Activated CD4-positive, alpha-beta T cell treated with anti-CD3 and anti-CD28 coated beads, Interleukin-2, amount 50 U/mL, for 16 hours (primary cell): ENCODE data around the gene CLDN6.
"Not testable (repeated sequence)": the region's sequence is repeated elsewhere in the genome, so short reads cannot be mapped to it uniquely, and the experiment has no call there.

Experiments
- DNase-seq: peaks from one replicate; pipeline ENCODE4 v3.0.0-alpha.2; 2020

CLDN6 gene, protein sequence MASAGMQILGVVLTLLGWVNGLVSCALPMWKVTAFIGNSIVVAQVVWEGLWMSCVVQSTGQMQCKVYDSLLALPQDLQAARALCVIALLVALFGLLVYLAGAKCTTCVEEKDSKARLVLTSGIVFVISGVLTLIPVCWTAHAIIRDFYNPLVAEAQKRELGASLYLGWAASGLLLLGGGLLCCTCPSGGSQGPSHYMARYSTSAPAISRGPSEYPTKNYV

DNA sequence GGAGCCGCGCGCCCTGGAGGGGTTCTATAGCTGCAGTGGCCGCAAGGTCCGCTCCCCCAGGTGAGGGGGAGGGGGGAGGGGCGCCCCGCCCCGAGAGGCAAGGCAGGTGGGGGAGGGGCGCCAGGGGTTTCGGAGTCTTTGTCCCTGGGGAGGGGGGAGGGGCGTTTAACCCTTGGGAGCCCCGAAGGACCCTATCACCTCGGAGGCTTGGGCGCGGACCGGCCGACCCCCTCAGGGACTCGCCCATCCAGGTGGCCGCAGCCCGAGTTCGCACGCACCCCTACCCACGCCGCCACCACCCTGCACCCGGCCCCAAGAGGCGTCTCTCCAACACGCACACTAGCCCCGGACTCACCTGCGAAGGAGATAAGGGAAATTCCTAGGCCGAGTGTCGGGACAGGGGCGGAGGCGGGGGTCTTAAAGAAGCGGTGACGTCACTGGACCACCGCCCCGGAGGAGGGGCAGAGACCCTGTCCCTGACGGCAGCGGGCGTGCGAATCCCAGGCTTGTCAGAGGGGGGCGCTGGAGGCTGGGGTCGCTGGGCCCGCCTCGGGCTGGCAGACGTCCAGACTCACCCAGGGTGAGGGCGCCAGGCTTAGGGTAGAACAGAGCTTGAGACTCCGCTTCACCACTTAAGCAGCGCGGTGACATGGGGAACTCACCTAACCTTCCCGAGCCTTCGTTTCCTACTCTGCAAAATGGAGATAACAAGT is at the start of gene CLDN6:
Gene CLDN6, minus strand, starts transcription at position 390 of the 713 bp plus-strand sequence. CDS start 2,162 bp downstream, outside the sequence.
- DNase-seq = peak; percentile 28

GRCh38 chr16:3066440-3066748 is 48.4 kb upstream of the CLDN6 start:
- DNase-seq = no peak

GRCh38 chr16:3065742-3066439 is 47.9 kb upstream of the CLDN6 start:
- DNase-seq = no peak

GRCh38 chr16:3065069-3065741 is 47.2 kb upstream of the CLDN6 start, which contains the start of gene IL32:
TSS of gene IL32 (plus strand) at chr16:3065640. CDS start at chr16:3065812, 172 bp downstream.
- DNase-seq = peak; percentile 88

GRCh38 chr16:3063625-3064386 is 45.8 kb upstream of the CLDN6 start:
- DNase-seq = no peak

DNA sequence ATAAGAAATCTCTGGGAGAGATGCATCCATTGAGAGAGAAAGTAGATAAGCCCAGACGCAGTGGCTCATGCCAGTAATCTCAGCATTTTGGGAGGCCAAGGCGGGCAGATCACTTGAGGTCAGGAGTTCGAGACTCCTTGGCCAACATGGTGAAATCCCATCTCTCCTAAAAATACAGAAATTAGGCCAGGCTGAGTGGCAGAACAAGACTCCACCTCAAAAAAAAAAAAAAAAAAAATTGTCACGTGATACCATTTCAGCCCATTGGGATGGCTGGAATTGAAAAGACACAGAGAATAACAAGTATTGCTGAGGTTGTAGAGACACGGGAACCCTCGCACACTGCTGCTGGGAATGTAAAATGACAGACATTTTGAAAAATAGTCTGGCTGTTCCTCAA is 44.6 kb upstream of the CLDN6 start:
- DNase-seq = no peak

DNA sequence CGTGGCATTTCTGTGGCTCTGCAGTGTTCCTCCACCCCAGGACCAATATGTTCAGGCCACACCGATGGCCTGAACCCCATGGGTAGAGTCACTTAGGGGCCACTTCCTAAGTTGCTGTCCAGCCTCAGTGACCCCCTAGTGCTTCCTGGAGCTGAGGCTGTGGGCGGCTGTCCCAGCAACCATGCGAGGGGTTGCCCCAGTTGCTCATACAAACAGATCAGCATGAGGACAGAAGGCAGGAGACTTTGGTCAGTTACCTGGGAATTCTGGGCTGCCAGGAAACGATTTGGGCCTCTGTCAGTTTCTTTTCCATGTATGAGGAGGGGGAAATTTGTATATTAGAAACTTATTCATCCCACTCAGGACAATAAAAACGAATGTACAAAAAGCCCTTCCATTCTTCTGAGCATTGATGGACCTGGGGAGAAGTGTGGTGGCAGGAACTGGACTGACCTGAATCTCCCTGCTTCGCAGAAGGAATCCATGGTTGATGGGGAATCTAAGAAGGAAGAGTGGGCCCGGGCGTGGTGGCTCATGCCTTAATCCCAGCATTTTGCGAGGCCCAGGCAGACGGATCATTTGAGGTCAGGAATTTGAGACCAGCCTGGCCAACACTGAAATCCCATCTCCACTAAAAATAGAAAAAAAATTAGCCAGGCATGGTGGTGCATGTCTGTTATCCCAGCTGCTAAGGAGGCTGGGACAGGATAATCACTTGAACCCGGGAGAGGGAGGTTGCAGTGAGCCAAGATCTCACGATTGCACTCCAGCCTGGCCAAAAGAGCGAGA is 42.5 kb upstream of the CLDN6 start:
- no peak for DNase-seq

DNA sequence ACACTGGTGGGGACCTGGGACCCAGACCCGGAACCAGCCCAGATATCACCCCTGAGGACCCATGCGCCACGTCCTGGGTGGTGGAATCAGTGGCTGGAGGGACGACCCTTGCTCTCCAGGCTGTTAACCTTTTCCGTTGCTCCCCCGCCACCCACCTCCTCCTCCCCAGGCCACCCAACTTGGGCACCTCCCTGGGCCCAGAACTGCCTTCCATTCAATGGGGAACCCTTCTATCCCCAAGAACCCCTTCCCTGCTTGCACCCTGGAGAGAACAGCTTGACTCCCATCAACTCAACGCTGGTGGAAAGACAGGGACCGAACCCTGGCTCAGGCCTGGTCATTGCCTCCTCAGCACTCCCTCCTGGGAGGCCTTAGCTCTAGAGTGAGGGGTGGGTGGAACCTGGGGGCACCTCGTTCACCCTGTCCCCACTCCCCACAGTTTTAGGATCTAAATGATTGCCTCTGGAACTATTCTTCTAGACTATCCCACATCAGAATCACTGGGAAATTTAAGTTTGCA is 41.8 kb upstream of the CLDN6 start:
- no peak for DNase-seq

GRCh38 chr16:3059041-3059722 is 41.2 kb upstream of the CLDN6 start:
- DNase-seq = peak; percentile 91

- peak; percentile 72 for DNase-seq
Observed at GRCh38 chr16:3058139-3059030, 40.4 kb upstream of the CLDN6 start.

GRCh38 chr16:3057181-3058138 is 39.5 kb upstream of the CLDN6 start:
- peak; percentile 67 for DNase-seq

DNA sequence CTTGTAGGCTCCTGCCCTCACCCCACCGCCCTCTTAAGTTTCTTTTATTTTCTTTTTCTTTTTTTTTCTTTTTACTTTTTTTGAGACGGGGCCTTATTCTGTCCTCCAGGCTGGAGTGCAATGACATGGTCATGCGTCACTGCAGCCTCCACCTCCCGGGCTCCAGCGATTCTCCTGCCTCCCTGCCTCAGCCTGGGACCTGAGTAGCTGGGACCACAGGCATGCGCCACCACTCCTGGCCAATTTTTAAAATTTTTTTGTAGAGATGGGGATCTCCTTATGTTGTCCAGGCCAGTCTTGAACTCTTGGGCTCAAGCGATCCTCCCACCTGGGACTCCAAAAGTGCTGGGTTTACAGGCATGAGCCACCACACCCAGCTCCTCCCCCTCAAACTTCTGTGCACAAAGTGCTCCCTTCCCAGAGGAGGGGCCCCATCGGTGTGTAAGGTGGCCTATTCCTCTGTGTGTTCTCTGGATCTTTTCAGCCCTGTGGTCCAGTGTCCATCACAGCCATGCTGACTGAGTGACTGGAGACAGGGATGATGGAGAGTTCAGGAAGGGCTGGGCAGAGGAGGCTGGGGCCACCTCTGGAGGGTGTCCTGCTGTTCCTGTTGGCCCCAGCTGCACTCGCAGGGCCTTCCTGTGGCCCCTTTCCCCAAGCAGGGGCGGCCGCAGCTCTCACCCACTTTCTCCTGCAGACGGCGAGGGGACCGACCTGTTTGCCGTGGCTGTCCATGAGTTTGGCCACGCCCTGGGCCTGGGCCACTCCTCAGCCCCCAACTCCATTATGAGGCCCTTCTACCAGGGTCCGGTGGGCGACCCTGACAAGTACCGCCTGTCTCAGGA is 38.6 kb upstream of the CLDN6 start:
- no peak for DNase-seq

DNA sequence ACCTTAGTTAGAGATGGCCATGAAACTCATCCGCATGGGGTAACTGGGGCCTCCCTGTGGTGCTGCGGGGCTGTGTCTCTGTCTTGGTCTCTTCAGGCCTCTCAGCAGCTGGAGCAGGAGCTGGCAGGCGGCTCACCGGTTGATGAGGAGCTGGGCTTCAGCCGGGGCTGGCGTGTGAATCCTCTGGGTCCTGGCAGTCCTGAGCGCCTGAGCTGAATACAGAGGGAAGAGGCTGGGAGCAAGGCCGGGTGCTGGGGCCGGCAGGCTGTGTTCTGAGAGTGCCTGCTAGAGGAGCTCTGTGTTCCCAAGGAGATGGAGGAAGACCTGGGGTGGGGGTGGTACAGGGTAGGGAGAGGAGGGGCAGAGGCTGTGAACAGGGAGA is 37.7 kb upstream of the CLDN6 start:
- not testable (repeated sequence) for DNase-seq

- DNase-seq = peak; percentile 83
Observed at GRCh38 chr16:3054965-3055733, 37.2 kb upstream of the CLDN6 start.

- DNase-seq = not testable (repeated sequence)
Observed at GRCh38 chr16:3053330-3053710, 35.3 kb upstream of the CLDN6 start.

- DNase-seq = not testable (repeated sequence)
Observed at GRCh38 chr16:3052571-3053329, 34.8 kb upstream of the CLDN6 start.
